Measurements from ENCODE around the gene F10. TPM values are rescaled to one million over a fixed set of nuclear protein-coding genes. Genes with fewer than 3 reads are reported as not detected.

F10 gene
- total and polyA plus RNA-seq, 2 of the 13 experiments (the other 11 are each of a cell fraction or from before 2014, with no cell fraction given) = 58.4 to 237 TPM

- peak; percentile 51; the same call in 1 of the 2 replicates for TF ChIP-seq HINFP (CRISPR knock-in tag; IDR thresholded peaks at IDR 0.05; ENCODE audit: low read depth)
- peak; percentile 63; the same call in 1 of the 2 replicates for TF ChIP-seq MLX (CRISPR knock-in tag; IDR thresholded peaks at IDR 0.05)
- peak; percentile 84; the same call in 1 of the 2 replicates for TF ChIP-seq ERF (CRISPR knock-in tag; IDR thresholded peaks at IDR 0.05)
- no peak; the same call in 1 of the 2 replicates for TF ChIP-seq ZNF703 (CRISPR knock-in tag; IDR thresholded peaks at IDR 0.05; ENCODE audit: borderline replicate concordance)
- peak; percentile 23; the same call in 1 of the 2 replicates for TF ChIP-seq ZNF460 (CRISPR knock-in tag; IDR thresholded peaks at IDR 0.05; ENCODE audit: borderline replicate concordance)
- TF ChIP-seq CCAR2 (optimal IDR thresholded peaks at IDR 0.05; ENCODE audit: low read depth, low read length) = no peak
- TF ChIP-seq ZNF883 (CRISPR knock-in tag; IDR thresholded peaks at IDR 0.05; ENCODE audit: not compliant biosample characterization) = peak; percentile 48
- TF ChIP-seq ZBTB40 (IDR thresholded peaks at IDR 0.05) = no peak
- 0 out of 2 replicates have a peak, but pooled peaks have one; percentile 18 for TF ChIP-seq ZBTB40 (CRISPR knock-in tag; IDR thresholded peaks at IDR 0.05)
Measured at GRCh38 chr13:113105032-113105920, 17.3 kb upstream of the F10 start, which contains the start of gene F7 (continued).
